Eye (tissue), 1 donor: ENCODE measurements around the gene PRDM15.

Experiments used
- DNase-seq: peaks from one replicate; pipeline ENCODE4 v3.0.0-alpha.2; 2015

PRDM15 gene

GRCh38 chr21:41836166-41837015 lies 42.8 kb downstream of the PRDM15 start:
- DNase-seq: no peak

GRCh38 chr21:41835711-41836154 lies 43.4 kb downstream of the PRDM15 start:
- DNase-seq: no peak

- DNase-seq: no peak
These were observed 44.0 kb downstream of the PRDM15 start for GRCh38 chr21:41834926-41835663.

- no peak for DNase-seq
These were observed 44.8 kb downstream of the PRDM15 start for GRCh38 chr21:41834252-41834925.

GRCh38 chr21:41833497-41834115 lies 45.5 kb downstream of the PRDM15 start:
- DNase-seq: no peak

GRCh38 chr21:41832596-41833496 lies 46.3 kb downstream of the PRDM15 start:
- DNase-seq: no peak

GRCh38 chr21:41831866-41832595 lies 47.1 kb downstream of the PRDM15 start:
- DNase-seq: no peak

GRCh38 chr21:41831453-41831831 lies 47.7 kb downstream of the PRDM15 start:
- DNase-seq: no peak

- DNase-seq: no peak
These were observed 48.2 kb downstream of the PRDM15 start for GRCh38 chr21:41830764-41831452.

GRCh38 chr21:41830145-41830707 lies 48.9 kb downstream of the PRDM15 start:
- no peak for DNase-seq

GRCh38 chr21:41828884-41829360 lies 50.2 kb downstream of the PRDM15 start:
- no peak for DNase-seq

- no peak for DNase-seq
These were observed 50.9 kb downstream of the PRDM15 start for GRCh38 chr21:41827951-41828883.

- DNase-seq: no peak
These were observed 53.3 kb downstream of the PRDM15 start for GRCh38 chr21:41825881-41826280.

GRCh38 chr21:41825216-41825615 lies 53.9 kb downstream of the PRDM15 start:
- no peak for DNase-seq

GRCh38 chr21:41824466-41825207 lies 54.5 kb downstream of the PRDM15 start:
- DNase-seq: no peak

GRCh38 chr21:41823906-41824305 lies 55.2 kb downstream of the PRDM15 start:
- no peak for DNase-seq

GRCh38 chr21:41823166-41823565 lies 56.0 kb downstream of the PRDM15 start:
- DNase-seq: no peak

- no peak for DNase-seq
These were observed 57.2 kb downstream of the PRDM15 start for GRCh38 chr21:41821756-41822431.
